OCI-LY3 (cell line): Measurements from ENCODE around the gene LTBP4.

Source experiments
- CTCF ChIP-seq: fragments of 200-600, 300-600 bp; sonication (generic); IDR thresholded peaks from 2 replicates; pipeline ENCODE4 v1.5.1; 2014; ENCODE audit warnings: antibody characterized with exemption, low read length, low read depth
- EZH2phosphoT487 ChIP-seq: fragments of 200-600 bp; shearing (Covaris generic); IDR thresholded peaks from 2 replicates; pipeline ENCODE4 v1.6.1; 2018; ENCODE audit warnings: antibody characterized with exemption, mixed run types, low read depth

GRCh38 chr19:40632311-40633036 lies 31.3 kb downstream of the LTBP4 start:
- TF ChIP-seq EZH2phosphoT487 (no peak), CTCF (no peak)
